H1 (cell line): ENCODE results near the gene SHQ1.

Experiments used
- BACH1 ChIP-seq: IDR thresholded peaks from 2 replicates; pipeline ENCODE4 v1.6.1; 2012; ENCODE audit warnings: low read length, improper control_type of control experiment
- CHD2 ChIP-seq: IDR thresholded peaks from 2 replicates; pipeline ENCODE4 v1.6.1; 2012; ENCODE audit warnings: low read length, improper control_type of control experiment
- EZH2 ChIP-seq: fragments of 200-600 bp; sonication (generic); IDR thresholded peaks from 2 replicates; pipeline ENCODE4 v1.7.1; 2012; ENCODE audit warnings: low read depth, mild to moderate bottlenecking, moderate library complexity, low read length, inconsistent platforms; ENCODE audit not compliant: severe bottlenecking
- POLR2AphosphoS5 ChIP-seq: IDR thresholded peaks from 2 replicates; pipeline ENCODE4 v1.6.1; 2011; ENCODE audit warnings: low read depth, low read length
- SUZ12 ChIP-seq: fragments of 200-600 bp; sonication (generic); IDR thresholded peaks from 2 replicates; pipeline ENCODE4 v1.6.1; 2012; ENCODE audit warnings: mild to moderate bottlenecking, inconsistent platforms, low read length, moderate library complexity, mixed read lengths
- TF ChIP-seq, protein P1 (sequence below), 3 experiments: IDR thresholded peaks; 1 replicate in 2 of 3; 2 replicates in 1 of 3; pipeline versions ENCODE4 v1.5.1 to v1.6.1; 2011; ENCODE audit warnings: low read length in 3 of 3, mild to moderate bottlenecking in 3 of 3, inconsistent platforms in 2 of 3, low read depth in 1 of 3, moderate library complexity in 1 of 3; ENCODE audit not compliant: insufficient read depth in 1 of 3; ENCODE audit errors: control extremely low read depth in 1 of 3
- TF ChIP-seq, protein P2 (sequence below): IDR thresholded peaks from 2 replicates; pipeline ENCODE4 v1.6.1; 2011; ENCODE audit warnings: low read length, improper control_type of control experiment

DNA sequence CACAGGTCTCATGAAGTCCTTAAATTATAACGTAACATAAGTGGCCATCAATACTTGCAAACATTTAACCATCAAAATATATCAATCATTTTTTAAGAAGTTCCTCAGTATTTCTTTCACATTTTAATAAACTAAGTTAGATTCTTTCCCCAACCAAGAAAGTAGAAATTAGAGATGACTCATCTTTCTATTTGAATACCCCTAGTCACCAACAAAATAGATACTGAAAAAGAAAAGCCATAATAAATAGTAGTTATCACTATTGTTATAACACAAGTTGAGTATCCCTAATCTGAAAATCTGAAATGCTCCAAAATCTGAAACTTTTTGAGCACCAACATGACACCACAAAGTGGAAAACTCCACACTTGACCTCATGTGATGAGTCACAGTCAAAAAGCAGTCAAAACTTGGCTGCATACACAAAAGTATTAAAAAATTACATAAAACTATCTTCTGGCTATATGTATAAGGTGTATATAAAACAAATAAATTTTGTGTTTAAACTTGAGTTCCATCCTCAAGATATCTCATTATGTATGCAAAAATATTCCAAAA is 3.7 kb downstream of the SHQ1 start:
- TF ChIP-seq, protein P1, sequence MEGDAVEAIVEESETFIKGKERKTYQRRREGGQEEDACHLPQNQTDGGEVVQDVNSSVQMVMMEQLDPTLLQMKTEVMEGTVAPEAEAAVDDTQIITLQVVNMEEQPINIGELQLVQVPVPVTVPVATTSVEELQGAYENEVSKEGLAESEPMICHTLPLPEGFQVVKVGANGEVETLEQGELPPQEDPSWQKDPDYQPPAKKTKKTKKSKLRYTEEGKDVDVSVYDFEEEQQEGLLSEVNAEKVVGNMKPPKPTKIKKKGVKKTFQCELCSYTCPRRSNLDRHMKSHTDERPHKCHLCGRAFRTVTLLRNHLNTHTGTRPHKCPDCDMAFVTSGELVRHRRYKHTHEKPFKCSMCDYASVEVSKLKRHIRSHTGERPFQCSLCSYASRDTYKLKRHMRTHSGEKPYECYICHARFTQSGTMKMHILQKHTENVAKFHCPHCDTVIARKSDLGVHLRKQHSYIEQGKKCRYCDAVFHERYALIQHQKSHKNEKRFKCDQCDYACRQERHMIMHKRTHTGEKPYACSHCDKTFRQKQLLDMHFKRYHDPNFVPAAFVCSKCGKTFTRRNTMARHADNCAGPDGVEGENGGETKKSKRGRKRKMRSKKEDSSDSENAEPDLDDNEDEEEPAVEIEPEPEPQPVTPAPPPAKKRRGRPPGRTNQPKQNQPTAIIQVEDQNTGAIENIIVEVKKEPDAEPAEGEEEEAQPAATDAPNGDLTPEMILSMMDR (IDR thresholded peaks at IDR 0.05; ENCODE audit: control extremely low read depth in 1 of 3, insufficient read depth in 1 of 3, low read depth in 1 of 3, low read length in 3 of 3) = no peak
- no peak for TF ChIP-seq CHD2
- no peak for TF ChIP-seq SUZ12
- no peak for TF ChIP-seq POLR2AphosphoS5
- TF ChIP-seq, protein P2, sequence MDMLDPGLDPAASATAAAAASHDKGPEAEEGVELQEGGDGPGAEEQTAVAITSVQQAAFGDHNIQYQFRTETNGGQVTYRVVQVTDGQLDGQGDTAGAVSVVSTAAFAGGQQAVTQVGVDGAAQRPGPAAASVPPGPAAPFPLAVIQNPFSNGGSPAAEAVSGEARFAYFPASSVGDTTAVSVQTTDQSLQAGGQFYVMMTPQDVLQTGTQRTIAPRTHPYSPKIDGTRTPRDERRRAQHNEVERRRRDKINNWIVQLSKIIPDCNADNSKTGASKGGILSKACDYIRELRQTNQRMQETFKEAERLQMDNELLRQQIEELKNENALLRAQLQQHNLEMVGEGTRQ = no peak
- TF ChIP-seq BACH1 = no peak
- TF ChIP-seq EZH2 = no peak
